Activated T-cell treated with anti-CD3 and anti-CD28 coated beads for 1 hour (primary cell): ENCODE results near the gene SLC7A5.
A peak's percentile ranks its signal among the peaks of the same experiment; 100 is the strongest.
"Not testable (repeated sequence)": the region's sequence is repeated elsewhere in the genome, so short reads cannot be mapped to it uniquely, and the experiment has no call there.

Experiments used
- DNase-seq: peaks from one replicate; pipeline ENCODE4 v3.0.0-alpha.2; 2020; ENCODE audit warnings: low read depth

The SLC7A5 gene

GRCh38 chr16:87821376-87822107, 47.8 kb downstream of the SLC7A5 start:
- DNase-seq = no peak

GRCh38 chr16:87819983-87820382, 49.3 kb downstream of the SLC7A5 start:
- no peak for DNase-seq

DNA sequence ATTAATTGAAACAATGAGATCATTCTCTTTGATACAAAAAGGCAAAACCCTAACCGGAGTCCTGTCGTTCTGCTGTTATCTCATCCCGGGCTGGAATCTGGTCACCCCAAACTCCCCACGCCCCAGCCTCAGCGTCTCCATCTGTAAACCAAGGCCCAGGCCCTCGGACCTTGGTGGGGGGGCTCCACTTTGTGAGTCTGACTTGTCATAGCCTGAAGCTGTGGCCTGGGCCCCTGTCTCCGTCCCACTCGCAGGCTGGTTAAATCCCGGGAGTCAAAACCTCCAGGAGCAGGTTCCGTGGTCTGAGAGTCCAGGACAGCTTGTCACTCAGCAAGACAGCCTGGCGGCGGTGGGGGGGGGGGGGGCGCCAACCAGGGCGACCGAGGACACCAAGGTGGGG, 50.0 kb downstream of the SLC7A5 start:
- no peak for DNase-seq

- no peak for DNase-seq
Observed at GRCh38 chr16:87818533-87819161, 50.7 kb downstream of the SLC7A5 start.

GRCh38 chr16:87817910-87818309, 51.4 kb downstream of the SLC7A5 start:
- no peak for DNase-seq

DNA sequence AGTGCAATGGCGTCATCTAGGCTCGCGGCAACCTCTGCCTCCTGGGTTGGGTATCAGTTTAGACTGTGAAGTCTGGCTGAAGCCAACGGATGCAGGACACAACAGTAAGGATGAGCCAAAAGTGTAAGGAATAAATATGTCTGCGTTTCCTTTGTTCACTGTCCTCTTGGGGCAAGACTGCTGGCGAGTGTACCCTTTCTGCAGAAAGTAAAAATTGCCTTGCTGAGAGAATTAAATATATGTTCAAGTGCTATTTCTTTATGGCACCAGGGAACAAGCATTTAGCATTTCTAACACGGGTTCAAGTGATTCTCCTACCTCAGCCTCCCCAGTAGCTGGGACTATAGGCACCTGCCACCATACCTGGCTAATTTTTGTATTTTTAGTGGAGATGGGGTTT, 51.9 kb downstream of the SLC7A5 start:
- not testable (repeated sequence) for DNase-seq

DNA sequence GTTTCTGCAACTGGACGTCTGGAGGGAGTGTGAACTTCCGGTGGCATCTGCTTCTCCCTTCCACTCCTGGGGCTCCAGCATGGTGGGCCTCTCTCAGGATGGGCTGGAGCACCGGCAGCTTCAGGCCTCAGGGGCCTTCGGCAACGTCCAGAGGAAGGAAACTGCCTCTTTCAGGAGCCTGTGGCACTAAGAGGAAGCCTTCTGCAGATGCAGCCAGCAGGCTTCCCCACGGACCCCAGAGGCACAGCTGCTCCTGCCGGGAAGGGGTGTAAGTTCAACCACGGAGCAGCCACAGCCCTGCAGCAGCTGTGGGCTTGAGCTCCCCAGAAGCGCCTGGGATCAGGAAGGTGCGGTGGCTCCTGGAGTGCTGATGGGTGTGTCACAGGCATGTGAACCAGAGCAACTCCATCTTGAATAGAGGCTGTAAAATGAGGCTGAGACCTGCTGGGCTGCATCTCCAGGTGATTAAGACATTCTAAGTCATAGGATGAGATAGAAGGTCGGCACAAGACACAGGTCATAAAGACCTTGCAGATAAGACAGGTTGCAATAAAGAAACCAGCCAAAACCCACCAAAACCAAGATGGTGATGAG, 52.7 kb downstream of the SLC7A5 start:
- DNase-seq = no peak

DNA sequence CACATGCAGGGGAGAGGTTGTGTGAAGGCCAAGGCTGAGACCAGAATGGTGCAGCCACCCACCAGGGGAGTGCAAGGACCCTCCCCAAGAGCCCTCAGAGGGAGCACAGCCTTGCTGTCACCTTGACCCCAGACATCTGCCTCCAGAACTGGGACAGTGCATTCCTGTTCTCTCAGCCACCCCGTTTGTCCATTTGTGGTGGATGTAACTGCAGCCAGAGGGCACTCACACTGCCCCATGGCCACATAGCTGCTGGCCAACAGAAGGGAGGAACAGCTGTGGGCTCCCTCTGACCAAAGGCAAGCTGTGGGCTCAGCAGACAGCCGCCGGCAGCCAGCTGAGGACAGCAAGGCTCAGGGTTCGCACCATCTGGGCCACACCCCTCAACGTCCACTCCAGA, 53.7 kb downstream of the SLC7A5 start:
- DNase-seq = no peak

GRCh38 chr16:87812200-87812656, 57.1 kb downstream of the SLC7A5 start:
- no peak for DNase-seq

DNA sequence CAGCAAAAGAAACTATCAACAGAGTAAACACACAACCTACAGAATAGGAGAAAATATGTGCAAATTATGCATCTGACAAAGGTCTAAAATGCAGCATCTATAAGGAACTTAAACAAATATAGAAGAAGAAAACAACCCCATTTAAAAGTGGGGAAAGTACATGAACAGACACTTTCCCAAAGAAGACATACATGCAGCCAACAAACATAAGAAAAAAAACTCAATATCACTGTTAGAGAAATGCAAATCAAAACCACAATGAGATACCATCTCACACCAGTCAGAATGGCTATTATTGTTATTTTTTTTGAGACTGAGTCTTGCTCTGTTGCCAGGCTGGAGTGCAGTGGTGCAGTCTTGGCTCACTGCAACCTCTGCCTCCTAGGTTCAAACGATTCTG, 57.9 kb downstream of the SLC7A5 start:
- DNase-seq = not testable (repeated sequence)

DNA sequence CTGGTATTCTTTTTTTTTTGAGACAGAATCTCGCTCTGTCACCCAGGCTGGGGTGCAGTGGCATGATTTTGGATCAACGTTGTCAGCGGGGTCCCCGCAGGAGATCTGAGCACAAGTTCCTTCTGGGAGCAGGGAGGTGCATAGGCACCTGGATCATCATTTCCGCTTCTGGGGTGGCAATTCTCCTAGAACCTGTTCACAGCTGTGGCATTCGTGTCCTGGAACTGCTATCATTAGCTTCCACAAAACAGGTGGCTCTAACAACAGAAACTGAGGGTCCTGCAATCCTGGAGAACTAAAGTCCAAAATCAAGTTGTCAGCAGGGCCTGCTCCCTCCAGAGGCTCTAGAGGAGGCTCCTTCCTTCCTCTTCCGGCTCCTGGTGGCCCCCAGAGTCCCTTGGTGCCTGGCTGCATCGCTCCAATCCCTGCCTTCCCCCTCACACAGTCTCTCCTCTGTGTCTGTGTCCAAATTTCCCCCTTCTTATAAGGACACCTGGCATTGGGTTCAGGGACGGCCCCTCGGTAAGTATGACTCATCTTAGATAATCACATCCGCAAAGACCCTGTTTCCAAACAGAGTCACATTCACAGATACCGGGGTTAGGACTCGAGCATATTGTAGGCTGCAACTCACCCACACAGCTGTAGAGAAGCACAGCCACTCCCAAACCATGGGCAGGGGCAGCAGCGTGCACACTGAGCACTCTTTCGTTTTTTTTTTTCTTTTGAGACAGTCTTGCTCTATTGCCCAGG, 60.0 kb downstream of the SLC7A5 start:
- no peak for DNase-seq

GRCh38 chr16:87808108-87808507, 61.2 kb downstream of the SLC7A5 start:
- no peak for DNase-seq

GRCh38 chr16:87806641-87807546, 62.4 kb downstream of the SLC7A5 start:
- DNase-seq = peak; percentile 35

- DNase-seq = no peak
Observed at GRCh38 chr16:87806261-87806640, 63.1 kb downstream of the SLC7A5 start.

DNA sequence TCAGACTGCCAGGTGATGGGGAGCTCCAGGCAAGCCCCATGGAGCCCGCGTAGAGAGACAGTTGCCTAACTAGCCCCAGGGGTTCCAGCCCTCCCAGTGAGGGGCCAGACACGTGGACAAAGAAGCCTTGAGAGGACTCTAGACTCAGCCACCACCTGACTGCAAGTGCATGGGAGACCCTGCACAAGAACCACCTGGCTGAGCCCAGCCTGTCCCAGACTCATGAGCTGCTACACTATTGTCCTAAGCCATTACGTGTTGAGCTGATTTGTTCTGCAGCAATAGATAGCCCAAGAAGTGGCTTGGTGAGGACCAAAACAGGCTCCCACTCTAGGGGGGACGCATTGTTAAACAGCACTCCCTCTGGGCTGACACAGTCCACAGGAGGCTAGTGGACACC, 65.9 kb downstream of the SLC7A5 start:
- DNase-seq = no peak

- no peak for DNase-seq
Observed at GRCh38 chr16:87802670-87803069, 66.6 kb downstream of the SLC7A5 start.

DNA sequence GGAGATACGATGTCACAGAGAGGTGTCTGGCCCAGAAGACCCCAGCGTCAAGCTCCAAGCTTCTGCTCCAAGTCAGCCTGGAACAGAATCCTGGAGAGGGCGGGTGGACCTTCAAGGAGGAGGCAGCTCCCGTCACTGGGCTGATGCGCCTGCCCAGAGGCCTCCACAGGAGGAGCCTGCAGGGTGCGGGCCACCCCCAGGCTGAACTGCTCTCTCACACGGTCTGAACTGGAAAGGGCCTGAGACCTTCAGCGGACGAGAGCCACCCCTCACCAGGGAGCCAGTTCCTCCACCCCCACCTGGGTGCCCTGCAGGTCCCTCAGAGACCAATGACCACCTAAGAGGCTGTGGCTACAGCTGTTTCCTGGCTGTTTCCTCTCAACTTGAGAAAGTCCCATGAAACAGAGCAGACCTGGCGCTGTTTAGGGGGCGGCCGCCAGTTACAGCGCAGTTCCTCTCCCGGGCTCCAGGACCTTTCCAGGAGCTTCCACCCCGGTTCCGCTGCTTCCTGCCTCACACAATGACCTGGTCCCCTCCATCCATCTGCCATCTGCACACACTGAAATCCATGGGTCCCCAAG, 67.5 kb downstream of the SLC7A5 start:
- DNase-seq = no peak

GRCh38 chr16:87800497-87800896, 68.8 kb downstream of the SLC7A5 start:
- no peak for DNase-seq

DNA sequence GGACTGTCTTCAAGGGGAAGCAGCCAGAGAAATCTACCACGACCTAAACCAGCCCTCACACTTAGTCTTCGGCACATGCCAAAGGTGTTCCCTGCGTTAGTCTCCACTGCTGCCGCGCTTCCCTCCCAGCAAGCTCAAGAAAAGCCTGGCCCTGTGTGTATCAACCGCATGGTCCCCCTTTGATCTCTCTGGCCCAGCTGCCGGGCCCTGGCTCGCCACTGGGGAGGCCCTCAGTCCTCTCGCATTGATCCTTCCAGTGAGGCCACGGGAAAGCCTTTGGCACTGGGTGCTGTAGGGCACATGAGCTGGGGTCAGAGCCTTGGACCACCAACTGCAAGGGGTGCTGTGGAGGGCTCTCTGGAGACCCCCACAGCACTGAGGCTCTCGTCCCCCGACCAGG, 74.0 kb downstream of the SLC7A5 start:
- no peak for DNase-seq

- no peak for DNase-seq
Observed at GRCh38 chr16:87794485-87795078, 74.7 kb downstream of the SLC7A5 start.

- DNase-seq = no peak
Observed at GRCh38 chr16:87792205-87792565, 77.1 kb downstream of the SLC7A5 start.
